Stimulated activated naive CD8-positive, alpha-beta T cell treated with anti-CD3 and anti-CD28 coated beads, Interleukin-15, Interleukin-2, amounts not matched to agents 100 U/mL and 50 U/mL, for 24 hours (primary cell): ENCODE results near the gene NFATC3.
"Not testable (repeated sequence)": the region's sequence is repeated elsewhere in the genome, so short reads cannot be mapped to it uniquely, and the experiment has no call there.

Source experiments
- ATAC-seq: fragments of 150-1000 bp; cut with Tn5 transposase; one replicate; pipeline ENCODE4 v1.10.0; 2021
- DNase-seq: peaks from one replicate; pipeline ENCODE4 v3.0.0; 2021

Gene NFATC3

GRCh38 chr16:68090130-68090529, 5.0 kb downstream of the NFATC3 start:
- no peak for ATAC-seq
- no peak for DNase-seq

- DNase-seq: no peak
- no peak for ATAC-seq
Measured at GRCh38 chr16:68090533-68090932, 5.4 kb downstream of the NFATC3 start.

GRCh38 chr16:68091380-68092261, 6.5 kb downstream of the NFATC3 start:
- ATAC-seq (no peak), DNase-seq (no peak)

GRCh38 chr16:68092275-68092674, 7.1 kb downstream of the NFATC3 start:
- not testable (repeated sequence) for DNase-seq, ATAC-seq

- no peak for DNase-seq
- peak; percentile 96 for ATAC-seq
Measured at GRCh38 chr16:68093816-68094613, 8.8 kb downstream of the NFATC3 start.

- DNase-seq: no peak
- no peak for ATAC-seq
Measured at GRCh38 chr16:68094614-68094934, 9.4 kb downstream of the NFATC3 start.

- no peak for DNase-seq
- no peak for ATAC-seq
Measured at GRCh38 chr16:68096491-68096890, 11.3 kb downstream of the NFATC3 start.

- ATAC-seq: no peak
- DNase-seq: no peak
Measured at GRCh38 chr16:68097088-68097487, 11.9 kb downstream of the NFATC3 start.

- ATAC-seq (no peak), DNase-seq (no peak)
Measured at GRCh38 chr16:68097895-68098294, 12.7 kb downstream of the NFATC3 start.

- DNase-seq: no peak
- no peak for ATAC-seq
Measured at GRCh38 chr16:68100488-68100887, 15.3 kb downstream of the NFATC3 start.

- DNase-seq (no peak), ATAC-seq (no peak)
Measured at GRCh38 chr16:68105611-68106010, 20.4 kb downstream of the NFATC3 start.

- not testable (repeated sequence) for ATAC-seq, DNase-seq
Measured at GRCh38 chr16:68107230-68107928, 22.2 kb downstream of the NFATC3 start.

- DNase-seq, ATAC-seq: not testable (repeated sequence)
Measured at GRCh38 chr16:68109156-68109555, 24.0 kb downstream of the NFATC3 start.

GRCh38 chr16:68110611-68111010, 25.4 kb downstream of the NFATC3 start:
- ATAC-seq, DNase-seq: not testable (repeated sequence)

GRCh38 chr16:68111379-68111778, 26.2 kb downstream of the NFATC3 start:
- ATAC-seq (no peak), DNase-seq (no peak)

GRCh38 chr16:68113059-68113761, 28.0 kb downstream of the NFATC3 start:
- no peak for DNase-seq

GRCh38 chr16:68113765-68114240, 28.6 kb downstream of the NFATC3 start:
- peak; percentile 67 for ATAC-seq
- no peak for DNase-seq

More at GRCh38 chr16:68113059-68113761, 28.0 kb downstream of the NFATC3 start:
- no peak for ATAC-seq

GRCh38 chr16:68114939-68115338, 29.8 kb downstream of the NFATC3 start:
- not testable (repeated sequence) for ATAC-seq, DNase-seq

- ATAC-seq (no peak), DNase-seq (no peak)
Measured at GRCh38 chr16:68115851-68116250, 30.7 kb downstream of the NFATC3 start.

GRCh38 chr16:68116256-68116867, 31.2 kb downstream of the NFATC3 start:
- no peak for ATAC-seq
- DNase-seq: no peak

- ATAC-seq (no peak), DNase-seq (no peak)
Measured at GRCh38 chr16:68117884-68118283, 32.7 kb downstream of the NFATC3 start.
